WERI-Rb-1 (cell line): ENCODE data around the gene MLH3.

Source experiments
- DNase-seq: peaks from one replicate; pipeline ENCODE4 v3.0.0-alpha.2; 2020
- H3K27ac ChIP-seq: fragments of 250-450 bp; sonication (Bioruptor Pico); 2 replicates; pipeline ENCODE4 v1.5.1; 2020; ENCODE audit warnings: mild to moderate bottlenecking, moderate library complexity
- H3K27me3 ChIP-seq: fragments of 250-450 bp; sonication (Bioruptor Pico); 2 replicates; pipeline ENCODE4 v1.5.1; 2021; ENCODE audit warnings: mild to moderate bottlenecking, low read depth, moderate library complexity; ENCODE audit not compliant: insufficient read depth, severe bottlenecking
- H3K36me3 ChIP-seq: fragments of 250-450 bp; sonication (Bioruptor Pico); 2 replicates; pipeline ENCODE4 v1.5.1; 2020; ENCODE audit warnings: mild to moderate bottlenecking, moderate library complexity
- H3K4me3 ChIP-seq: 2 replicates; pipeline ENCODE4 v1.5.1; 2011; ENCODE audit warnings: low read depth, mild to moderate bottlenecking, control low read depth, low read length
- H3K9me3 ChIP-seq: fragments of 250-450 bp; sonication (Bioruptor Pico); 2 replicates; pipeline ENCODE4 v1.5.1; 2021; ENCODE audit warnings: mild to moderate bottlenecking, moderate library complexity; ENCODE audit not compliant: severe bottlenecking
- CTCF ChIP-seq: IDR thresholded peaks from 2 replicates; pipeline ENCODE4 v1.5.1; 2011; ENCODE audit warnings: low read depth, mild to moderate bottlenecking, control low read depth, inconsistent platforms, low read length

Gene MLH3

GRCh38 chr14:75083271-75083670 is 32.0 kb upstream of the MLH3 start:
- no peaks in the 10 kb centered on the region for H3K27me3 ChIP-seq
- no peak overlapping the region for H3K27ac ChIP-seq

DNA sequence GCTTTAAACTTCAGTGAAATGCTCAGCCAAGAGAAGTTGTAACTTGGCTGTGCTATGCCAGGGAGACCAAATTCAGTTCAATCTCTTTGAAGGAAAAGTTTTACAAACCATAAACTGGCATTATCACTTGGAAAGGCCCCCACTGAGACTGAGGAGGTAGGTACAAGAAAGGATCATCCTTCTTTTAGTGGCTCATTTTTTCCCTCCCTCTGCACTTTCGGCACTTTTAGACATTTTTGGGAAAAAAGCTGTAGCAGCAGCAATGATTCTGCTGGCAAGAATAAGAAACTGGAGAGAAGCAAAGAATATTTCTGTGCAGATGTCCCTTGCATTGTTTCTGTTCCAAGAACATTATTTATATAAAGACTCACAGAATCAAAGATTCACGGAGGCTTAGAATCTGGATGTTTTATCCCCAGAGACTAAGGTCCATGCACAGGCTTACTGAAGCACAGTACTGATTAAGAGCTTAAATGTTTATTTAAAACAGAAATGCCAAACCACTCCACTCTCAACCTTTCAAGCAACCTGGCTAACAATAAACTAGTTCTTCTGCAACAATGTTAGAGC is 30.5 kb upstream of the MLH3 start:
- no peak overlapping the region for H3K27ac ChIP-seq
- no peak for TF ChIP-seq CTCF
- peaks cover 30% of the 10 kb centered on the region for H3K36me3 ChIP-seq
- no peak overlapping the region for H3K4me3 ChIP-seq
- no peaks in the 10 kb centered on the region for H3K9me3 ChIP-seq
- H3K27me3 ChIP-seq = no peaks in the 10 kb centered on the region
- DNase-seq = no peak

More at GRCh38 chr14:75083271-75083670, 32.0 kb upstream of the MLH3 start:
- Histone ChIP-seq H3K9me3 (no peaks in the 10 kb centered on the region), H3K36me3 (peaks cover 45% of the 10 kb centered on the region), H3K4me3 (no peak overlapping the region)
- no peak for DNase-seq
- TF ChIP-seq CTCF = no peak

GRCh38 chr14:75079521-75079920 is 28.3 kb upstream of the MLH3 start:
- Histone ChIP-seq H3K4me3 (no peak overlapping the region), H3K27ac (no peak overlapping the region), H3K27me3 (no peaks in the 10 kb centered on the region), H3K36me3 (peaks cover 11% of the 10 kb centered on the region), H3K9me3 (no peaks in the 10 kb centered on the region)
- no peak for DNase-seq
- no peak for TF ChIP-seq CTCF

DNA sequence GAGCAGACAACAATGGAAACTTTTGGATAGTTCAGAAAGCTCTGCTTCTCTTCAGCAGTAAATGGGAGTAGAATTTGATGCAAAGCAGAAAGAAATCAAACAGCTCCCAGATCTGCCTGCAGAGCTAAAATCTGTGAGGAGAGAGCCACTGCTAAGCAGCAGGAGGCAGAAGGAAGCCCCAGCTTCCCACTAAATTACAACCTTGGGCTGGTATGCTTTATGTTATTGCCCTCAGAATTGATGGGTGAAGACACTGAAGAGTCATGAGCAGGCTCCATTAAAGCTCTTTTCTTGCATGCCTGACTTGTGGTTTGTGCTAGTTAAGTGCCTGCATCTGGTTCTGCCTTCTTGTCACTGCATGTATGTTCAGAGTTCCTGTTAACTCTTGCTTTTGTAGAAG is 26.5 kb upstream of the MLH3 start:
- Histone ChIP-seq H3K27ac (no peak overlapping the region), H3K27me3 (no peaks in the 10 kb centered on the region), H3K36me3 (peaks cover 5% of the 10 kb centered on the region; the same call in 1 of the 2 replicates), H3K9me3 (no peaks in the 10 kb centered on the region), H3K4me3 (no peak overlapping the region)
- no peak for DNase-seq
- TF ChIP-seq CTCF = no peak

- no peak for TF ChIP-seq CTCF
- no peaks in the 10 kb centered on the region for H3K9me3 ChIP-seq
- no peak overlapping the region for H3K27ac ChIP-seq
- H3K4me3 ChIP-seq = no peak overlapping the region
- DNase-seq = no peak
- H3K36me3 ChIP-seq = no peaks in the 10 kb centered on the region
- H3K27me3 ChIP-seq = no peaks in the 10 kb centered on the region
These were observed 19.1 kb upstream of the MLH3 start for GRCh38 chr14:75070383-75070782.

GRCh38 chr14:75069811-75070145 is 18.5 kb upstream of the MLH3 start:
- DNase-seq = no peak
- H3K9me3 ChIP-seq = no peaks in the 10 kb centered on the region
- H3K27ac ChIP-seq = no peak overlapping the region; the same call in 1 of the 2 replicates
- no peak for TF ChIP-seq CTCF
- no peak overlapping the region for H3K4me3 ChIP-seq
- H3K27me3 ChIP-seq = no peaks in the 10 kb centered on the region
- no peaks in the 10 kb centered on the region for H3K36me3 ChIP-seq
